Sciatic nerve (tissue), 2 donors: ENCODE measurements around the gene SCFD2. TPM values are rescaled to one million over a fixed set of nuclear protein-coding genes. Genes with fewer than 3 reads are reported as not detected.
A peak's percentile ranks its signal among the peaks of the same experiment; 100 is the strongest.
"Not testable (repeated sequence)": the region's sequence is repeated elsewhere in the genome, so short reads cannot be mapped to it uniquely, and the experiment has no call there.

ENCODE experiments used
- ATAC-seq: fragments of 200-7000 bp; cut with Tn5 transposase; one replicate; pipeline ENCODE4 v1.9.1; 2020; ENCODE audit warnings: mild to moderate bottlenecking, moderate library complexity
- DNase-seq: peaks from one replicate; pipeline ENCODE4 v3.0.0-alpha.2; 2020; ENCODE audit warnings: low spot score
- intact Hi-C: fragments of 100-400 bp; cut with DNase I; formaldehyde crosslinking; loops from one replicate; pipeline ENCODE4 v1.14.2; 2022
- total RNA-seq: library from RNA; stranded (reverse); fragmentation: NEBNext Ultra II Directional; extraction: Animal tissue kit (Norgen Biotek cat#: 25700); gene quantifications from one replicate; pipeline ENCODE4 v1.2.1, GENCODE V29; 2021
- donor health status: DM: no; HTN: no; CAD: no.
- donor health status: DM: no; HTN: no; CAD: no.

The SCFD2 gene
- total RNA-seq, 1 donor from 2014 or later, result 16.3 TPM

GRCh38 chr4:53043055-53043454 lies 322.8 kb downstream of the SCFD2 start:
- intact Hi-C loops, result no loop called here

GRCh38 chr4:53040851-53041250 lies 325.0 kb downstream of the SCFD2 start:
- intact Hi-C loops, result no loop called here
- ATAC-seq (no peak), DNase-seq (no peak)

More at GRCh38 chr4:53043055-53043454, 322.8 kb downstream of the SCFD2 start:
- ATAC-seq (no peak), DNase-seq (no peak)

- no peak for ATAC-seq
- intact Hi-C loops, result no loop called here
- no peak for DNase-seq
Measured at GRCh38 chr4:53040459-53040815, 325.4 kb downstream of the SCFD2 start.

GRCh38 chr4:53039741-53040458 lies 326.0 kb downstream of the SCFD2 start:
- no peak for ATAC-seq

GRCh38 chr4:53037892-53038291 lies 328.0 kb downstream of the SCFD2 start:
- DNase-seq, result no peak
- intact Hi-C loops, result loop anchor here (2.0 kb wide), 1 partner anchor 73 kb away; no protein-coding TSS in a partner anchor

More at GRCh38 chr4:53039741-53040458, 326.0 kb downstream of the SCFD2 start:
- DNase-seq, result no peak
- intact Hi-C loops, result no loop called here

GRCh38 chr4:53032908-53033307 lies 333.0 kb downstream of the SCFD2 start:
- intact Hi-C loops, DNase-seq: not testable (repeated sequence)

More at GRCh38 chr4:53037892-53038291, 328.0 kb downstream of the SCFD2 start:
- no peak for ATAC-seq

DNA sequence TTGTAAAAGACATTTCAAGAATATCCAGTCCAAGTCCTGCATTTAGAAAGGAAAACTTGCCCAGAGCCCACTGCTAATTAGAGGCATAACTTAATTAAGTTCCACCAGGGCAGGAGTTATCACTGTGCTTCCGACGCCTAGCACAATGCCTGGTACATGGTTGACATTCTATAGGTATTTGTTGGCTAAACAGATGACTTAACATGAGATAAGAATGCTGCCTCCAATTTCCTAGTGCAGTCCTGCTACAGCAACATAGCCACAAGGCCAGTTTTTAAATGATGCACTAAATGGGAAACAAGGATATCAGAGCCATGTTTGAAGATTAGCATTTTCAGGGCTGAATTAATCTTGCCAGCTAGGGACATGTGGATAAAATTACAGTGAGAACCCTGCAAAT lies 339.6 kb downstream of the SCFD2 start:
- DNase-seq (no peak), ATAC-seq (no peak)
- intact Hi-C loops, result no loop called here

More at GRCh38 chr4:53032908-53033307, 333.0 kb downstream of the SCFD2 start:
- ATAC-seq, result not testable (repeated sequence)

DNA sequence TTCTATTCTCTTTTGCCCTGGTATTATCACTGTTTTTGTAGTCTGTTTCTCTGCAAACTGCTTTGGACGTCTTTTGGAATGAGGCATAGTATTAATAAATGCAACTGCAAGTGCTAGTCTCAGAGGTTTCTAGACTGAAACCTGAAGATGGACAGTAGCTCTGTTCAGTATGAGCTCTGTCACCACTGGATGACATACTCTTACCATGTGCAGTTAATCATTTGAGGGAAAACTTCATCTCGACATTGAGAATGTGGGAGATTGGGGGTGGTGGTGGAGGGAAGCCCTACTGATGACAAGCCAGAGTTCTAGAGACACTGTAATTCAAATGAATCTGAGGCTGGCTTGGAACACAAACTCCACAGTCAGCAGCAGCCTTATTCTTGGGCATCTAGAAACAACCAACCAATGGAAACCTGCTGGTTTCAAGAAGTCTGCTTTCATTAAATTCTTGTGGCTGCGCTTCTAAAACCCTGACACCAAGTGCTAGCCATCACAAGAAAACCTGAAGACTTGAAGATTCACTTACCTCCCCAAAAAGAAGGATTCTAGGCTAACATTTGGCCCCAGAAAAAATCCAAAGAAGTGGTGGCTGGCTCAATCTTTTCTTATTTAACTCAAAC lies 342.1 kb downstream of the SCFD2 start:
- no peak for ATAC-seq
- intact Hi-C loops, result no loop called here
- no peak for DNase-seq

GRCh38 chr4:53022513-53023100 lies 343.3 kb downstream of the SCFD2 start:
- intact Hi-C loops, result no loop called here
- DNase-seq (no peak), ATAC-seq (no peak)

DNA sequence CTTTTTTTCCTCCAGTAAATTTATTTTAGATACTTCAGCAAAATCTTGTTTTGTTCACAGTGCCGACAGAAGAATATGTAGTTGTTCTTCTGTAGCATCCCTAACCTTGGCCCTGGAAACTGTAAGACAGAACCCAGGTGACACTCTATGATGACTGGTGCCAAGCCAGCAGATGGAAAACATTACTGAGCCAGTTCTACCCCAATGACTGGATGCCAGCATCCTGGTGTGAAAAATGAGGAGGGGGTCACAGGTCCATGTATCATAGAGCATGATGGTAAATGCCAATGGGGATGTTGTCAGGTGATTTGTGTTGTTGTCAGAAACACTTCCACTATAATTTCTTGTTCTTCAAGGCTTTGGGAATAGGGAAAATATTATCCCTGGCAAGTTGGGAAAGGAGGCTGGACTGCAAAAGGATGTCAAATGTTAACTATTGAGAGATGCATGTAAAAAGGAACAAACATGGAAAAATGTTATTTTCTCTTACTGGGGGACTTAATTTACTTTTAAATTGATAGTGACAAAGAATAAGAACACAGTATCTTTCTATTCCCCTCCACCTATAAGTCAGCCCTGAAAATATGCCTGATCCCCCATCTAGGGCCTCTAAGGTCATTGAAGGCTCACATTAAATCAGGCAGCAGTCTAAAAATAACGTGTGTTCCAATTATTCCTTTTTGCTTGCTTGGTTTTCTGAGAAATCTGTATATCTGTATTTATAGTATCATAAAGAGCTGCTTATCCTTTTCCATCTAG lies 343.9 kb downstream of the SCFD2 start:
- ATAC-seq (no peak), DNase-seq (no peak)
- intact Hi-C loops, result no loop called here

DNA sequence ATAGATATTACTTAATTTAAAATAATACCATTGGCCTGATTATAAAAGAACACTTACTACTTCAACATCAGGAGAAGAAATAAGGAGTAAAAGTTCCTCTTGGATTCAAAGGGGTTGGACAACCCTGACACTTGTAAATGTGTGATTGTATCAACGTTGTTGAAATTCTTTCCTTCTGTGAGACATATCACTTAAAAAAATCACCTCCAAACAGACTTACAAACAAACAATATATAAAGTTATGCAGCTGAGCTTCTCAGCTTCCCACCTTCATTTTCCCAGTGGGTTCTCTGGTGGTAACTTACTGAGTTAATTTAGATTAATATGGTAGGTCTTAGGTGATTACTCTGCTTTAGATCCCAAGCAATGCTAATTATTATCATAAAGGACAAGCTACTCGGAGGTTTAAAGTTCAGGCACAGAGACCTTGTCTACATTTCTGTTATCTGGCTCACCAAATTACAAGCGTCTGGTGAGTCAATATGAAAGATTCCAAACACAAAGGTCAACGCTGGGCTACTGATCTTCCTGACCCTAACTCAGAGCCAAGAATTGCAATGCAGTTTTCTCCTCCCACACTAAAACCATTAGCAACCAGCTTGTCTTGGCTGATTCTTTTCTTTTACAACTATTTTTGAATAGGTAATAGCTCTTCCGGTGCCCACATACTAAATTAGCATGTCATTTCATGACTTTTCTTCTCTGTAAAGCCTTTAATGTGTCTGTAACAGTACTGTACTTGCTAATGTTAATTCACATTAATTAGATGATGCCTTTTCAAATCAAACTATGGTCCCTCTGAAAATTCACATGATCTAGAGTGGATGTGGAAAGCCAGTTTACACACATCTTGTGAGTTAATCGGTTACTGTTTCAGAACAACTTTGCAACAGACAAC lies 346.1 kb downstream of the SCFD2 start:
- intact Hi-C loops, result no loop called here
- peak; percentile 65 for ATAC-seq
- DNase-seq, result no peak

GRCh38 chr4:53018471-53018870 lies 347.4 kb downstream of the SCFD2 start:
- intact Hi-C loops, result no loop called here
- DNase-seq (no peak), ATAC-seq (no peak)

DNA sequence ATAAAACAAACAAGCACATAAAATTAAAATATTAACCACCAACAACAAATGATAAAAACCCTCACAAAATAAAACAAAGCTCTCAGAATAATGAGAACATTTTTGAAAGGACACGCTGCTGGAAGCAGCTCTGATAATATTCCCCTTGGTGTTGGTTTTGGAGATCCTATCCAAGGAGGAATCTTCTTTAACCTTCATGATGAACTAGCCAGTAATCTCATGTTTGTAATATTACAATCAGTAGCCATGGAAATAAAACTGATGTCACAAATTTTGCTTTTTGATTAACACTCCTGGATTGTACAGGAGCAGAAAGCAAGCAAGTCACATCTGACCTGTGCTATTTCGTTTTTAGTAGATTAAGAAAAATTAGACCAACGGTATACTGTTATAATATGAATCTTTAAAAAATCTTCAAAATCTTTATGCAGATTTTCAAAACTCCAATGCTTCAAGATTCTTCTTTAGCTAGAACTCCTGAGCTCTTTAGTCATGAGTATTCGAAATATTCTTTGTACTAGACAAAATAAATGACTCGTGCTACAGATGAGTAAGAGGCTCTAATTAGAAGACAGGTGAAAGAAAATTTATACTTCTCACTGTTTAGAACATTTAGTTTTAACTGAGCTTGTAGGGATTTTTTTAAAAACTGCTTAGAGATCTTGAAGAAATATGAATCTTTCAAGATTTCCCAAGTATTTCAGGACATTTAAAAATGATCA lies 349.6 kb downstream of the SCFD2 start:
- ATAC-seq, result peak; percentile 70
- DNase-seq, result no peak
- intact Hi-C loops, result no loop called here

GRCh38 chr4:53015681-53016080 lies 350.2 kb downstream of the SCFD2 start:
- DNase-seq (peak; percentile 65), ATAC-seq (peak; percentile 74)
- intact Hi-C loops, result no loop called here

- ATAC-seq (no peak), DNase-seq (no peak)
- intact Hi-C loops, result no loop called here
Measured at GRCh38 chr4:53014881-53015280, 351.0 kb downstream of the SCFD2 start.

DNA sequence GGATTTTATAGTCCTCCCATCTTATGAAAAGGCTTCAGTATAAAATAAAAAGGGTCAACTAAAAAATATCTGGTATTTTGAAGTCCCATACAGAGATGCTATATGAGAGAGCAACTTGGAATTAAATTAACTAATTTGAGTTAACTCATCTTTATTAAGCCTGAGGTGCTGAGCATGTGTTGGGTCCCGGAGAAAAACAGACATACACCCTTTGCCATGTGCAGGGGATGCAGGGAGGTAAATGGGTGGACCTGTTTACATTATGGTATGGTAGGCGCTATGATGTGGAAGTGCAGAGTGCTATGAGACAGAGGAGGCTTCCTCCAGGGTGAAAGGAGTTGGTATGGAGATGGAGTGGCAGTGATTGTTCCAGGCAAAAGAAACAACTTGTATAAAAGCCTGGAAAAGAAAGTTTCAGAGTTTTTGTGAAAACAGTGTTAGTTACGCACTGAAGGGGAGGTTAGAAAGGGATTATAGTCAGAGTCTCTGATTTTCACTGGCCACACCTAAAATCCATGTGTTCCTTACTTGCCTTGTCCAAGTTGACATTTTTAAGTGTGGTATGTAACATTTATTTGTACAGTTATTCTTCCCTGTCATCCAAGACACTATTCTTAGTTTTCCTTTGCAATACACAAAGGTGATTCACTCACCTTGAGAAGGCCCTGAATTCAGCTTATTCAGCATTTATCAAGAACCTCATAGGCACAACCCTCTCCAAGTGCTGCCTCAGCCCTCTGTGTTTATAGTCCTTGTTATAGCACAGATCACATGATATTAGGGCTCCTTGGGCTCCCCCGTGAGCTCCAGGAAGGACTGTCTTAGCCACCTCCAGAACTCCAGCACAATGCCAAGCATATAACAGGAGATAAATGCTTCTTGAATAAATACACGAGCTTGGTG lies 351.7 kb downstream of the SCFD2 start:
- no peak for DNase-seq
- intact Hi-C loops, result no loop called here
- ATAC-seq, result no peak

DNA sequence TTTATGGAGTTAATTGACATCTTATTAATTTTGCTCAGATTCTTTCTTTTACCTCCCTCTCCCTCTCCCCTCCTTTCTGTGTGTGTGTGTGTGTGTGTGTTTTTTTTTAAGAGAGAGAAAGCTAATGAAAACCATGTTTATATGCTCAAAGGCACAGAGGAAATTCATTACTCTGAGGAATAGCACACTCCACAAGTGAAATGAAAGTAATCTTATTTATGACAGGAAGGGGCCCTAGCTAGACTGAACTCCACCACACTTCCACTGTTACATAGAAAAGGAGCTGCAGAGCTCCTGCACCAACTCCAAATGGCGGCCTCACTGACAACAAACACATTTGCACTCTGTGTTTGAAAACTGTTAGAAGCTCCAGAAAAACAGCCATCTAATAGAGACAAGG lies 353.1 kb downstream of the SCFD2 start:
- DNase-seq (no peak), ATAC-seq (peak; percentile 55)
- intact Hi-C loops, result no loop called here
